ENCODE results near the gene MTMR3. TPM values are rescaled to one million over a fixed set of nuclear protein-coding genes. Genes with fewer than 3 reads are reported as not detected.

The MTMR3 gene
- total RNA-seq, 2 experiments from 2014 or later, result 17.6 to 22.2 TPM

- no peaks in the 10 kb centered on the region for H3K36me3 ChIP-seq (ENCODE audit: insufficient read depth, low read length)
- peaks cover 15% of the 10 kb centered on the region; the same call in 1 of the 2 replicates for H4K20me1 ChIP-seq (ENCODE audit: insufficient read depth, low read length)
- no peaks in the 10 kb centered on the region for H3K9me2 ChIP-seq (ENCODE audit: insufficient read depth, low read length)
- no peak for DNase-seq (ENCODE audit: low spot score)
- H3K4me1 ChIP-seq (ENCODE audit: insufficient read depth, low read length, poor library complexity, severe bottlenecking), result no peaks in the 10 kb centered on the region
- intact Hi-C loops (cut with micrococcal nuclease; ENCODE audit: unreplicated experiment), result no loop called here
- TF ChIP-seq CTCF (conservative IDR thresholded peaks at IDR 0.05; ENCODE audit: low read length) (no peak), EZH2phosphoT487 (IDR thresholded peaks at IDR 0.05; ENCODE audit: borderline replicate concordance, low read depth, low read length) (no peak)
- no TSS peak for BruUV-seq (replicated peaks)
- H3K4me2 ChIP-seq (ENCODE audit: low read length), result no peak overlapping the region
- no peaks in the 10 kb centered on the region for H3K79me2 ChIP-seq (ENCODE audit: insufficient read depth, low read depth, low read length)
- H3K9me3 ChIP-seq (ENCODE audit: low read length), result no peaks in the 10 kb centered on the region
- no peak overlapping the region for H2AFZ ChIP-seq (ENCODE audit: low read length)
- no peak overlapping the region for H3K27ac ChIP-seq (ENCODE audit: low read depth, low read length, poor library complexity, severe bottlenecking)
- ChIA-PET CTCF (ENCODE audit: unreplicated experiment) (no interaction called here), POLR2A (no interaction called here)
- no peak overlapping the region for H3K4me3 ChIP-seq (ENCODE audit: low read depth, low read length, poor library complexity, severe bottlenecking)
Measured at GRCh38 chr22:29945435-29945834, 62.5 kb downstream of the MTMR3 start.

- Histone ChIP-seq H3K4me1 (ENCODE audit: insufficient read depth, low read length, poor library complexity, severe bottlenecking) (no peaks in the 10 kb centered on the region), H3K4me3 (ENCODE audit: low read depth, low read length, poor library complexity, severe bottlenecking) (no peak overlapping the region), H3K79me2 (ENCODE audit: insufficient read depth, low read depth, low read length) (no peaks in the 10 kb centered on the region), H3K4me2 (ENCODE audit: low read length) (no peak overlapping the region), H3K27ac (ENCODE audit: low read depth, low read length, poor library complexity, severe bottlenecking) (no peak overlapping the region), H4K20me1 (ENCODE audit: insufficient read depth, low read length) (peaks cover 15% of the 10 kb centered on the region; the same call in 1 of the 2 replicates), H3K9me2 (ENCODE audit: insufficient read depth, low read length) (no peaks in the 10 kb centered on the region), H3K36me3 (ENCODE audit: insufficient read depth, low read length) (no peaks in the 10 kb centered on the region), H3K9me3 (ENCODE audit: low read length) (no peaks in the 10 kb centered on the region), H2AFZ (ENCODE audit: low read length) (no peak overlapping the region)
- ChIA-PET CTCF (ENCODE audit: unreplicated experiment) (no interaction called here), POLR2A (no interaction called here)
- no TSS peak for BruUV-seq (replicated peaks)
- TF ChIP-seq EZH2phosphoT487 (IDR thresholded peaks at IDR 0.05; ENCODE audit: borderline replicate concordance, low read depth, low read length) (no peak), CTCF (conservative IDR thresholded peaks at IDR 0.05; ENCODE audit: low read length) (no peak)
- DNase-seq (ENCODE audit: low spot score), result no peak
- intact Hi-C loops (cut with micrococcal nuclease; ENCODE audit: unreplicated experiment), result no loop called here
Measured at GRCh38 chr22:29946220-29946619, 63.2 kb downstream of the MTMR3 start.

- POLR2A ChIA-PET, result interaction anchor here (0.8 to 1.0 kb wide), 2 partner anchors 11 to 160 kb away, joined by 3 read pairs; no protein-coding TSS in a partner anchor
Measured at GRCh38 chr22:29947410-29948384, 64.7 kb downstream of the MTMR3 start.

More at GRCh38 chr22:29947410-29948384, 64.7 kb downstream of the MTMR3 start:
- Histone ChIP-seq H4K20me1 (ENCODE audit: insufficient read depth, low read length) (peaks cover 25% of the 10 kb centered on the region; the same call in 1 of the 2 replicates), H3K36me3 (ENCODE audit: insufficient read depth, low read length) (no peaks in the 10 kb centered on the region), H3K27ac (ENCODE audit: low read depth, low read length, poor library complexity, severe bottlenecking) (no peak overlapping the region), H3K4me1 (ENCODE audit: insufficient read depth, low read length, poor library complexity, severe bottlenecking) (no peaks in the 10 kb centered on the region), H3K9me3 (ENCODE audit: low read length) (no peaks in the 10 kb centered on the region), H3K79me2 (ENCODE audit: insufficient read depth, low read depth, low read length) (no peaks in the 10 kb centered on the region), H2AFZ (ENCODE audit: low read length) (no peak overlapping the region), H3K4me3 (ENCODE audit: low read depth, low read length, poor library complexity, severe bottlenecking) (no peak overlapping the region), H3K9me2 (ENCODE audit: insufficient read depth, low read length) (no peaks in the 10 kb centered on the region), H3K4me2 (ENCODE audit: low read length) (no peak overlapping the region)
- intact Hi-C loops (cut with micrococcal nuclease; ENCODE audit: unreplicated experiment), result no loop called here
- DNase-seq (ENCODE audit: low spot score), result no peak
- BruUV-seq (replicated peaks), result no TSS peak
- TF ChIP-seq CTCF (conservative IDR thresholded peaks at IDR 0.05; ENCODE audit: low read length) (no peak), EZH2phosphoT487 (IDR thresholded peaks at IDR 0.05; ENCODE audit: borderline replicate concordance, low read depth, low read length) (no peak)
- CTCF ChIA-PET (ENCODE audit: unreplicated experiment), result interaction anchor here (0.9 kb wide), 1 partner anchor 58 kb away, joined by 3 read pairs; no protein-coding TSS in a partner anchor

All from OCI-LY7 (cell line).